HepG2 (cell line): ENCODE results near the gene GPC6. TPM values are rescaled to one million over a fixed set of nuclear protein-coding genes. Genes with fewer than 3 reads are reported as not detected.

ENCODE experiments used
- ATAC-seq: fragments of 200-7000 bp; cut with Tn5 transposase; 3 replicates; pipeline ENCODE4 v1.9.1; 2020; ENCODE audit warnings: mild to moderate bottlenecking, moderate library complexity
- BruUV-seq: library from RNA; stranded (reverse); fragments of 400-500 nt; replicated peaks from 2 replicates; lab custom pipeline; 2021; lab: Mats Ljungman, UMichigan
- CTCF ChIA-PET: fragments of 300-600 bp; formaldehyde crosslinking; extraction: SDS; loops from one replicate; lab custom pipeline; 2021; ENCODE audit warnings: low total read pairs, inconsistent platforms, low intra/inter-chr PET ratio; lab: Yijun Ruan, JAX
- POLR2A ChIA-PET: fragments of 350-600 bp; sonication (Branson Sonifier 250); formaldehyde crosslinking; loops from one replicate; lab custom pipeline; 2020; ENCODE audit warnings: antibody characterized with exemption, inconsistent platforms; lab: Yijun Ruan, JAX
- DNase-seq: peaks from one replicate; pipeline ENCODE4 v3.0.0-alpha.2; 2015; ENCODE audit warnings: low spot score
- FAIRE-seq: peaks from 3 replicates; lab custom pipeline; 2011; peaks lifted over from hg19 to GRCh38; lab: Jason Lieb, UNC
- H2AFZ ChIP-seq: one replicate; pipeline ENCODE4 v1.6.1; 2011; ENCODE audit warnings: low read length, inconsistent platforms
- H3K27ac ChIP-seq: fragments of 300-600 bp; 3 replicates; pipeline ENCODE4 v1.8.0; 2011; ENCODE audit warnings: mixed run types, mild to moderate bottlenecking, mixed read lengths, low read length, inconsistent platforms; ENCODE audit not compliant: insufficient read depth; ENCODE audit errors: extremely low read length
- H3K27me3 ChIP-seq, 2 experiments: fragments of 200-600 bp in 1 of 2; 2 replicates in 1 of 2; 3 replicates in 1 of 2; pipeline versions ENCODE4 v1.6.0 to v1.8.0; 2011; ENCODE audit warnings: low read length in 2 of 2, mild to moderate bottlenecking in 2 of 2, moderate library complexity in 2 of 2, inconsistent platforms in 1 of 2; ENCODE audit not compliant: insufficient read depth in 2 of 2, control insufficient read depth in 1 of 2
- H3K36me3 ChIP-seq, 2 experiments: fragments of 200-600 bp in 1 of 2; replicated peaks in 1 of 2; 2 replicates in 1 of 2; 3 replicates in 1 of 2; pipeline versions ENCODE4 v1.5.1 to v1.8.0; 2011; ENCODE audit warnings: low read length in 2 of 2, inconsistent platforms in 1 of 2; ENCODE audit not compliant: insufficient read depth in 2 of 2, control insufficient read depth in 1 of 2
- H3K4me1 ChIP-seq: 2 replicates; pipeline ENCODE4 v1.5.1; 2012; ENCODE audit warnings: low read length, inconsistent platforms; ENCODE audit not compliant: insufficient read depth
- H3K4me2 ChIP-seq: 2 replicates; pipeline ENCODE4 v1.6.0; 2011; ENCODE audit warnings: low read depth, low read length, inconsistent platforms
- H3K4me3 ChIP-seq, 3 experiments: fragments of 200-600 bp in 1 of 3; sonication (generic), shearing (Covaris generic) in 1 of 3; replicated peaks in 1 of 3; 2 replicates each; pipeline ENCODE4 v1.5.1; 2011 to 2016; ENCODE audit warnings: low read length in 3 of 3, inconsistent platforms in 2 of 3, low read depth in 2 of 3, mild to moderate bottlenecking in 2 of 3, control low read depth in 1 of 3, mixed read lengths in 1 of 3; ENCODE audit not compliant: insufficient read depth in 1 of 3
- H3K79me2 ChIP-seq: one replicate; pipeline ENCODE4 v1.6.1; 2011; ENCODE audit warnings: low read length, inconsistent platforms; ENCODE audit not compliant: insufficient read depth
- H3K9ac ChIP-seq: 2 replicates; pipeline ENCODE4 v1.6.0; 2011; ENCODE audit warnings: mild to moderate bottlenecking, low read depth, low read length, inconsistent platforms; ENCODE audit not compliant: insufficient read depth
- H3K9me3 ChIP-seq: 2 replicates; pipeline ENCODE4 v1.5.1; 2012; ENCODE audit warnings: mild to moderate bottlenecking, low read length
- H4K20me1 ChIP-seq: 2 replicates; pipeline ENCODE4 v1.6.0; 2011; ENCODE audit warnings: inconsistent platforms, mild to moderate bottlenecking, low read length, moderate library complexity; ENCODE audit not compliant: insufficient read depth
- HHEX ChIP-seq: IDR thresholded peaks from 2 replicates; pipeline ENCODE4 v1.6.1; 2016; ENCODE audit warnings: control low read depth
- HIVEP1 ChIP-seq: sonication (generic); formaldehyde crosslinking; IDR thresholded peaks from 2 replicates; pipeline ENCODE4 v1.4.0; 2020; ENCODE audit warnings: mild to moderate bottlenecking, missing genetic modification reagents
- HMG20B ChIP-seq: conservative IDR thresholded peaks from 2 replicates; pipeline ENCODE4 v1.6.1; 2016; ENCODE audit warnings: missing genetic modification reagents, missing compliant biosample characterization
- HNRNPL ChIP-seq: fragments of 200-400 bp; formaldehyde crosslinking; IDR thresholded peaks from 2 replicates; pipeline ENCODE4 v1.6.1; 2017; ENCODE audit warnings: mild to moderate bottlenecking, low read depth, low read length
- PBX3 ChIP-seq: sonication (generic); formaldehyde crosslinking; IDR thresholded peaks from 2 replicates; pipeline ENCODE4 v1.8.1; 2023; ENCODE audit warnings: missing genetic modification reagents, inconsistent platforms, borderline replicate concordance
- PTBP1 ChIP-seq: fragments of 200-400 bp; formaldehyde crosslinking; IDR thresholded peaks from 2 replicates; pipeline ENCODE4 v1.6.1; 2018; ENCODE audit warnings: low read length, low read depth; ENCODE audit not compliant: poor library complexity, severe bottlenecking
- RERE ChIP-seq: IDR thresholded peaks from 2 replicates; pipeline ENCODE4 v1.6.1; 2016; ENCODE audit warnings: low read depth, missing genetic modification reagents, missing compliant biosample characterization
- SATB2 ChIP-seq: sonication (generic); formaldehyde crosslinking; IDR thresholded peaks from 2 replicates; pipeline ENCODE4 v1.5.0; 2020; ENCODE audit warnings: missing genetic modification reagents
- SETDB1 ChIP-seq: sonication (generic); formaldehyde crosslinking; IDR thresholded peaks from 2 replicates; pipeline ENCODE4 v1.5.1; 2020; ENCODE audit warnings: missing genetic modification reagents, mild to moderate bottlenecking, borderline replicate concordance
- SYNCRIP ChIP-seq: fragments of 200-400 bp; formaldehyde crosslinking; IDR thresholded peaks from 2 replicates; pipeline ENCODE4 v1.6.1; 2018; ENCODE audit warnings: mild to moderate bottlenecking, low read depth, low read length; ENCODE audit not compliant: insufficient read depth
- ZNF275 ChIP-seq: sonication (generic); formaldehyde crosslinking; IDR thresholded peaks from 2 replicates; pipeline ENCODE4 v1.8.0; 2022; ENCODE audit warnings: missing genetic modification reagents, mild to moderate bottlenecking, inconsistent platforms, borderline replicate concordance
- ZNF383 ChIP-seq: sonication (generic); formaldehyde crosslinking; IDR thresholded peaks from 2 replicates; pipeline ENCODE4 v1.4.0; 2020; ENCODE audit warnings: missing genetic modification reagents, mild to moderate bottlenecking, borderline replicate concordance
- ZNF567 ChIP-seq: sonication (generic); formaldehyde crosslinking; IDR thresholded peaks from 2 replicates; pipeline ENCODE4 v1.8.1; 2023; ENCODE audit warnings: mild to moderate bottlenecking, missing genetic modification reagents, borderline replicate concordance
- ZNF746 ChIP-seq: sonication (generic); formaldehyde crosslinking; IDR thresholded peaks from 2 replicates; pipeline ENCODE4 v1.8.0; 2022; ENCODE audit warnings: mild to moderate bottlenecking, missing genetic modification reagents
- WGBS: methylation state at CpG from one replicate; pipeline ENCODE4 v1.1.6; 2017; ENCODE audit warnings: low lambda C conversion rate; 5-methylcytosine and 5-hydroxymethylcytosine counted together
- in situ Hi-C: cut with HindIII; loops from 2 replicates; pipeline ENCODE4 v1.10.0; 2017; ENCODE audit warnings: low pct_unique_long_range_greater_than_20kb; ENCODE audit not compliant: extremely low pct_ligation_motif_present
- intact Hi-C: fragments of 100-400 bp; cut with micrococcal nuclease; formaldehyde crosslinking; loops from one replicate; pipeline ENCODE4 v1.10.0; 2022; ENCODE audit not compliant: unreplicated experiment
- polyA plus RNA-seq, 8 experiments: library from polyadenylated mRNA; depleted of rRNA in 3 of 8; stranded (reverse) in 7 of 8; unstranded in 1 of 8; fragments of >200 nt; fragmentation: Illumina TruSeq in 4 of 8; extraction: Trizol in 4 of 8; gene quantifications; 2 replicates each; pipeline versions ENCODE4 v1.2.1 to v1.2.3, GENCODE V29; 2011 to 2016; ENCODE audit warnings: low read depth in 4 of 8, missing spikeins in 1 of 8, mixed read lengths in 1 of 8; ENCODE audit not compliant: insufficient read depth in 1 of 8
- total RNA-seq, 5 experiments: library from RNA; depleted of rRNA; stranded (reverse); fragments of >200 nt; fragmentation: Illumina TruSeq; extraction: Trizol; gene quantifications; 2 replicates each; pipeline ENCODE4 v1.2.3, GENCODE V29; 2016; ENCODE audit warnings: low read depth in 1 of 5
- TF ChIP-seq, protein P1 (sequence below): sonication (generic); formaldehyde crosslinking; IDR thresholded peaks from 2 replicates; pipeline ENCODE4 v1.5.0; 2020; ENCODE audit warnings: missing genetic modification reagents

Gene GPC6
- total and polyA plus RNA-seq, 2 of the 13 experiments (the other 11 are each of a cell fraction or from before 2014, with no cell fraction given) = 24.5 to 33.9 TPM

- TF ChIP-seq SATB2 = no peak
These were observed 985.6 kb downstream of the GPC6 start (continued) for GRCh38 chr13:94212196-94212595.

DNA sequence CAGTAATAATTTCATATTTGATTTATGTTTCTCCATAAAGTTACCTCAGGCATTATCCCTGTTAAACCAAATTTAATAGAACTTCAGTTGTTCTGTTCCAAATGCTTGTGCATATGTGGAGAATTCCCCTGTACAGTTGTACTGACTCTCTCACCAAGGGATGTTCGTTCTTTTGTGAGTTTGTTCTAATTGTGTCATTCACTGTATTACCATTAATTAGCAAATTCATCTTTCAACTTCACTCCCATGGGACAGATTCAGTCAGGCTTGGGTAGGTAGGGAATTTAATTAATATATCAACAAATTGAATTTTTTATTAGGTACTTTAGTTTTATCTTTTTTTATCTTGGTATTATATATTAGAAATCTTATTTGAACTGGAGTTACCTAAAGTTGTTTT is 987.5 kb downstream of the GPC6 start:
- intact Hi-C loops = no loop called here
- no peak overlapping the region for H3K27ac ChIP-seq
- H3K36me3 ChIP-seq = no peaks in the 10 kb centered on the region
- no peaks in the 10 kb centered on the region for H3K79me2 ChIP-seq
- DNase-seq (no peak), FAIRE-seq (no peak), ATAC-seq (no peak)
- 94% methylated on average over 1 of the region's 1 CpG for WGBS
- no peak overlapping the region for H2AFZ ChIP-seq
- H4K20me1 ChIP-seq = no peaks in the 10 kb centered on the region
- H3K4me3 ChIP-seq = no peak overlapping the region
- no peaks in the 10 kb centered on the region for H3K9me3 ChIP-seq
- no peaks in the 10 kb centered on the region for H3K27me3 ChIP-seq
- no peaks in the 10 kb centered on the region for H3K4me1 ChIP-seq
- CTCF ChIA-PET = no interaction called here
- no peak for TF ChIP-seq HNRNPL
- no peak for TF ChIP-seq ZNF383
- no peak for TF ChIP-seq ZNF746
- TF ChIP-seq HHEX (CRISPR knock-in tag) = no peak
- no peak for TF ChIP-seq ZNF275
- TF ChIP-seq HIVEP1 (CRISPR knock-in tag) = no peak
- TF ChIP-seq ZNF567 (CRISPR knock-in tag) = no peak
- no peak for TF ChIP-seq HMG20B (CRISPR knock-in tag)
- TF ChIP-seq RERE (CRISPR knock-in tag) = no peak
- TF ChIP-seq SYNCRIP = no peak
- TF ChIP-seq, protein P1, sequence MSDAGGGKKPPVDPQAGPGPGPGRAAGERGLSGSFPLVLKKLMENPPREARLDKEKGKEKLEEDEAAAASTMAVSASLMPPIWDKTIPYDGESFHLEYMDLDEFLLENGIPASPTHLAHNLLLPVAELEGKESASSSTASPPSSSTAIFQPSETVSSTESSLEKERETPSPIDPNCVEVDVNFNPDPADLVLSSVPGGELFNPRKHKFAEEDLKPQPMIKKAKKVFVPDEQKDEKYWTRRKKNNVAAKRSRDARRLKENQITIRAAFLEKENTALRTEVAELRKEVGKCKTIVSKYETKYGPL (CRISPR knock-in tag) = no peak
- TF ChIP-seq SETDB1 (CRISPR knock-in tag) = no peak
- TF ChIP-seq PBX3 = no peak
- no peak for TF ChIP-seq PTBP1
- POLR2A ChIA-PET = no interaction called here
- H3K4me2 ChIP-seq = no peak overlapping the region
- no TSS peak for BruUV-seq
- in situ Hi-C loops = no loop called here
- H3K9ac ChIP-seq = no peak overlapping the region
